Retinal pigment epithelial cell (primary cell): ENCODE data around the gene AK2.
"Not testable (repeated sequence)": the region's sequence is repeated elsewhere in the genome, so short reads cannot be mapped to it uniquely, and the experiment has no call there.

Experiments used
- DNase-seq: peaks from one replicate; pipeline ENCODE4 v3.0.0-alpha.2; 2010; ENCODE audit warnings: low read depth
- H3K4me3 ChIP-seq: 2 replicates; pipeline ENCODE4 v1.5.1; 2011; ENCODE audit warnings: mild to moderate bottlenecking, low read length, control low read depth, moderate library complexity
- TF ChIP-seq, protein P1 (sequence below): conservative IDR thresholded peaks from 2 replicates; pipeline ENCODE4 v1.5.1; 2011; ENCODE audit warnings: low read depth, low read length, control low read depth, inconsistent platforms

Gene AK2

GRCh38 chr1:33029921-33030320 is 6.8 kb downstream of the AK2 start:
- TF ChIP-seq, protein P1, sequence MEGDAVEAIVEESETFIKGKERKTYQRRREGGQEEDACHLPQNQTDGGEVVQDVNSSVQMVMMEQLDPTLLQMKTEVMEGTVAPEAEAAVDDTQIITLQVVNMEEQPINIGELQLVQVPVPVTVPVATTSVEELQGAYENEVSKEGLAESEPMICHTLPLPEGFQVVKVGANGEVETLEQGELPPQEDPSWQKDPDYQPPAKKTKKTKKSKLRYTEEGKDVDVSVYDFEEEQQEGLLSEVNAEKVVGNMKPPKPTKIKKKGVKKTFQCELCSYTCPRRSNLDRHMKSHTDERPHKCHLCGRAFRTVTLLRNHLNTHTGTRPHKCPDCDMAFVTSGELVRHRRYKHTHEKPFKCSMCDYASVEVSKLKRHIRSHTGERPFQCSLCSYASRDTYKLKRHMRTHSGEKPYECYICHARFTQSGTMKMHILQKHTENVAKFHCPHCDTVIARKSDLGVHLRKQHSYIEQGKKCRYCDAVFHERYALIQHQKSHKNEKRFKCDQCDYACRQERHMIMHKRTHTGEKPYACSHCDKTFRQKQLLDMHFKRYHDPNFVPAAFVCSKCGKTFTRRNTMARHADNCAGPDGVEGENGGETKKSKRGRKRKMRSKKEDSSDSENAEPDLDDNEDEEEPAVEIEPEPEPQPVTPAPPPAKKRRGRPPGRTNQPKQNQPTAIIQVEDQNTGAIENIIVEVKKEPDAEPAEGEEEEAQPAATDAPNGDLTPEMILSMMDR: no peak
- no peak overlapping the region for H3K4me3 ChIP-seq
- no peak for DNase-seq

- no peak overlapping the region for H3K4me3 ChIP-seq
- TF ChIP-seq, protein P1: no peak
- DNase-seq: no peak
Observed at GRCh38 chr1:33029209-33029608, 7.5 kb downstream of the AK2 start.

DNA sequence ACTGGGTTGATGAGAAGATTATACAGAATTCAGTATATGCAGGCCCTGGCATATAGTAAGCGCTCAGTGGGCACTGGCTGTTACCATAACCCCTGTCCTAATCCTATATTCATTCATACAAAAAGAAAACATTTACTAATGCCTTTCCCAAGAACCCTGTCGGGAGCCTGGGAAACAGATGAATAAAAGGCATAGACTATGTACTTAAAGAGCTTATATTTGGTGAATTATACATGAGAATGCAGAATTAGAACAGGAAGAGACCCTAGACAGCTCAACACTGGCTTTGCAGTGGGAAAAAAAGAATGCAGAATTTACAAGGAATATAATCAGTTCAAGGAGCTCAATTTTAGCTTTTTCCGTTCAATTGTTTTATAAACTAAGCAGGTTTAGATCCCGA is 10.9 kb downstream of the AK2 start:
- DNase-seq: no peak
- TF ChIP-seq, protein P1: no peak
- H3K4me3 ChIP-seq: no peak overlapping the region

GRCh38 chr1:33025180-33025569 is 11.5 kb downstream of the AK2 start:
- DNase-seq: no peak
- TF ChIP-seq, protein P1: no peak

GRCh38 chr1:33024430-33025179 is 12.1 kb downstream of the AK2 start:
- DNase-seq, H3K4me3 ChIP-seq: not testable (repeated sequence)

More at GRCh38 chr1:33025180-33025569, 11.5 kb downstream of the AK2 start:
- H3K4me3 ChIP-seq: no peak overlapping the region

DNA sequence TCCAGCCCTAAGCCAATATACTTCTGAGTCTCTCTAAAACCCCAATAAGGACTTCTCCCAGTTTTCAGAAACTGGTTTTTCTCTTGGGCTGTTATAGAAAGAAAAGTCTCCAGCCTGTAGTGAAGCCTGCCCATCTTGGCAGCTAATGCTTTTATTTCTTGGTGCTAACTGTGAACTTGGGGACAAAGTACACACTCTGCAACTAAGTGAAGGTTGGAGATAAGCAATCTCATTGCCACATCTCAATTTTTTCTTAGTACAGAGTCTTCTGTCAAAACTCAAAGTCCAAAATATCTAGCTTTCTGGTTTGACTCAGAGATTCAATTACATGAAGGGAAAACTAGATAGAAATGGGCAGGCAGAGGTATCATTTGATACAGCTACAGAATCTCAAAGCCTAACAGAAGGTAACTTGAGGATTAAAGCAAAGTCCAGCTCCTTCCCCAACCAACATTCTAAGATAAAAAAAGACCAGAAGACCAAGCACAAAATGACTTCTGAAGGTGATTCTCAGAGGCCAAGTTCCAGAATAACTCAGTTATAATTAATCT is 14.0 kb downstream of the AK2 start:
- no peak for DNase-seq
- TF ChIP-seq, protein P1: no peak
- H3K4me3 ChIP-seq: no peak overlapping the region

DNA sequence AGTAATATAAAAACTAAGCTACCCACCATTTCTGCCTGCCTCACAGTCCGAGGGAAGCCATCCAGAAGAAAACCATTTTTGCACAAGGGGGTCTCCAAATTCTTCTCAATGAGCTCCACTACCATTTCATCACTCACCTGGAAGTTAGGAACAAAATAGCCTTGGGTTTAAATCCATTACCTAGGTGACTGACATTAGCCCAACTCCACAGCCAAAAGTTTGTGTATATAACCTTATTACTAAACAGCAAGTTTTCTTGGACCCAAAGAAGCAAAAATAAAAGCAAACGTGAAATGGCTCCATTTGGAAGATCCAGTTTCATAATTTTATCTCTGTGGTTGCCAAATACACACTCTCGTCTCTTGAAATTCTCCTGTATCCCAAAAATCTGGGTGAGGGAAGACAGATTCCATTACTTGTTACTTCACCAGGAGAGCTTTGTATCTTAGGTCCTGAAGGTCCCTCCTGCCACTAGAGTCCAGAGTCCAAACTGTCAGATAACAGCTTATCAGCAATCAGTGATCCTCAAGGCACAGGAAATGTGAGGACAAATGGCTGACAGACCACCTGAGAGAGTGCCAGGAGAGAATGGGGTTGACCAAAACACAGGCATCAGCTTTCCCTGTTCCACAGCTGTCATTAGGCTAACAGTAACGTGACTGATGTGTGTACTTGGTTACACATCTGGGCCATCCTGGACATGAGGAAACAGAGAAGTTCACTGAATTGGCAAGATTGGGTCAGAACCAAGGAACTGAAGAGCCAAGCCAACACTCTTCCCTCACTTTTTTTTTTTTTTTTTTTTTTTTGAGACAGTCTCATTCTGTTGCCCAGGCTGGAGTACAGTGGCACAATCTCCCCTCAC is 14.9 kb downstream of the AK2 start:
- DNase-seq: no peak
- H3K4me3 ChIP-seq: no peak overlapping the region
- TF ChIP-seq, protein P1: no peak
